Activated CD8-positive, alpha-beta memory T cell treated with anti-CD3 and anti-CD28 coated beads for 48 hours (primary cell): ENCODE data around the gene LRRC9.
"Not testable (repeated sequence)": the region's sequence is repeated elsewhere in the genome, so short reads cannot be mapped to it uniquely, and the experiment has no call there.

Source experiments
- DNase-seq, 3 experiments: peaks; one replicate each; pipeline ENCODE4 v3.0.0-alpha.2; 2020; ENCODE audit warnings: low read depth in 2 of 3, low spot score in 2 of 3

LRRC9 gene

GRCh38 chr14:59952141-59952540, 32.2 kb downstream of the LRRC9 start:
- DNase-seq, result not testable (repeated sequence)

DNA sequence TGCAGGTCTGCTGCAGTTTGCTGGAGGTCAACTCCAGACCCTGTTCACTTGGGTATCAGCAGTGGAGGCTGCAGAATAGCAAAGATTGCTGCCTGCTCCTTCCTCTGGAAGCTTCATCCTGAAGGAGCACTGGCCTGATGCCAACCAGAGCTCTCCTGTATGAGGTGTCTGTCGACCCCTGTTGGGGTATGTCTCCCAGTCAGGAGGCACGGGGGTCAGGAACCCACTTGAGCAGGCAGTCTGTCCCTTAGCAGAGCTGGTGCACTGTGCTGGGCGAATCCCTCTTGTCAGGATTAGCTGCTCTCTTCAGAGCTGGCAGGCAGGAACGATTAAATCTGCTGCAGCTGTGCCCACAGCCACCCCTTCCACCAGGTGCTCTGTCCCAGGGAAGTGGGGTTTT, 37.9 kb downstream of the LRRC9 start:
- not testable (repeated sequence) for DNase-seq

- no peak for DNase-seq
Measured at GRCh38 chr14:59959668-59960067, 39.7 kb downstream of the LRRC9 start.

DNA sequence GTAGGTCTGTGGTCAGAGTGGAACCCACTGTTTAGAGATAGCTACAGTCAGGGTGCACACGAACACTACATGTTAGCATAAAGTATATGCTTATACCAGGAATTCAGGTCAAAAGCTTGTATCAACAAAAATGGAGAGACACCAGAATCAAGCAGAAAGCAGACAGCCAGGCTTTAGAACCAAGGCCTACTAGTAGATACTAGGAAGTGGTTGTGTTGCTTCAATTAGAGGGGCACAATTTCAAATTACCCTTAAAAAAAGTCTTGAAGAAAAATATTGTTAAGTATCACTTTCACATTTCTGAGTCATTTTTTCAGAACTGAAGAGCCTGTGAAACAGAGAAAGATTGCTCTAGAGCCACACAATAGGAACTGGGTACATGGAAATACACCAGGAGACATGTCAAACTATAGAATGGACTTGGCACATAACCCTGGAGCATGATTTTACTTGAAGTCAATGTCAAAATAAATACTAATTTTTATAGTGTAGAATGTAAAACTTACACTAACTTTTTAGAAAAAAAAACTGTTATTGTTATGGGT, 41.6 kb downstream of the LRRC9 start:
- DNase-seq, result no peak

DNA sequence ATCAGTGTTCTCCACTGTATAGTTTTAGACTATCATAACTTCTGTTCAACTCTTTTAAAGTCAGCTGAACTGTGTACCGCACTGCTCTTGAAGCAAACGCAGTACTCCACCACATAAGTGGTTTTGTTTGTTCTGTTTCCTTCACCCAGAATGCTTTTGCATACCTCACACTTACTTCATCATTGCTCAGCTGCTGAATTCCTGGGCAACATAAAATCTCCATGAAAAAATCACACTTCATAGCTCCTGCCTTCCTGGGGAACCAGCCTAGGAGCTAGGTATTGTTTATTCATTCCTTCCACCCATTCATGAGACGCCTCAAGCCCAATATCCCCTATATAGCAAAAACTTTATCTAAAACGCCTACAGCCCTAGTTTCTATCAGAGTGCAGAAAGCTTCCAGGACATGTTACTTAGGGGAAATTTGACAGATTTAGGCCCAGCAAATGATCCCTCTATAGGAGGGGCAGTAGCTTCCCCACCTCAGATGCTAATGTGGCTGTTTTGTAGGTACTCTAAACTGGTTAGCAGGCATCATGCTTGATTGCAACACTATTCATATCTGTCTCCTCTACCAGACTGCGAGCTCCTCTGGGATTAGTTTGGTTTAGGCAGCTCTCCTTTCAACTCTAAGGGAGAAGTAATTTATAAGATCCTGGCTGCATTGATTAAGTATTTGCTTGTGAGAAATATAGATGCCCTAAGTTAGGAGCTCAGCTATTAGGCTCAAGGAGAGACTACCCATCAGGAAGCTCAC, 44.5 kb downstream of the LRRC9 start:
- no peak for DNase-seq

- DNase-seq, result no peak
Measured at GRCh38 chr14:59969319-59969718, 49.4 kb downstream of the LRRC9 start.

GRCh38 chr14:59981564-59981963, 61.6 kb downstream of the LRRC9 start:
- DNase-seq, result no peak

- DNase-seq, result no peak
Measured at GRCh38 chr14:59983048-59983447, 63.1 kb downstream of the LRRC9 start.

DNA sequence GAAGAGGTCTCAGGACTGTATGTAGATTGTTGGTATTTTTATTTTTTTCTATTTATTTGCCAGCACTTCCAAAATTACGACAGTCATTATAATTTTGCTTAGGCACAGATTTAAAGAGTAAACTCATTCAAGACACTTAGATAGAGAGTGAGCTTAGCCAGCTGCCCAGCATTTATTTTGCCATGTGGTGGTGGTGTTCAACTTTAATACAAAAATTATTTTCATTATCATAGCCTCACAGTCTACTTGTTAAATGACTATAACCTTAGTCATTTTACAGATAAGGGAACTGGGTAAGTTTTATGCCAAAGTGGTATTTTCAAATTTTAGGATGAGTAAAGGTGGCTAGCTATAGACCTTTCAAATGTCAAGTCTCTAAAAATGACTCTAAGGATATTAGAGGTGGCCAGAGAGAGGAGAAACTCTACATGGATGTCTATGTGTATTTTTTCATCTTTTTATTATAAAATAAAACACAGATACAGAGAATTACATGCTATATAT, 66.7 kb downstream of the LRRC9 start:
- DNase-seq, result no peak

DNA sequence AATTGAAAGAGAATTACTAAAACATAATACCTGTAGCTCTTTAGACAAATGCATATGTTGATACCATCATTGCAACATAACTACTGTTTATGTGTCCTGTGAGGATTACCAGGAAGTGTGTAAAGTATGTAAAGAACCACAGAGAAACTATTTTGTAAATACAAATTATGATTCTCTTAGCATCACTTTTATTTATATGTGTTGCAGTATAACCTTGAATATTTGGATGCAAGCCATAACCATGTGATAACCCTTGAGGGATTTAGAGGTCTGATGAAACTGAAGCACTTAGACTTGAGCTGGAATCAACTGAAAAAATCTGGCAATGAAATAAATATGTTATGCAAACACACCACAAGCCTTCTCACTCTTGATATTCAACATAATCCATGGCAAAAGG, 77.5 kb downstream of the LRRC9 start:
- no peak for DNase-seq

DNA sequence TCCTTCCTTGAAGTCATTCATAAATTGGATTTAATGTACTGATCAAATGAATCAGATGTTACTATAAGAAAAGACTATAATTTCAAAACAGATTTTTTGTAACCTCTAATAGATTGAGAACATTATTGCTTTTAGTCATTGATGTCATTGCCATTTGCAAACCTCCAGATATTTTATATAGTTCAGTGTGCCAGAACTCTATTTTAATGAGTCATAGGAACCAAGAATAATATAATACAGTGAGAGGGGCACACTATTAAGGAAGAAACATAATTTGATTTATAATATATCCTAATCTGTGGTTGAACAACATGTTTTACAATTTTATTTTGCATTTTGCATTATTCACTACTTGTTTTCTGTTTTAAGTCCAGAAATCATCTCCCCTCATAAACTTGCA, 78.0 kb downstream of the LRRC9 start:
- no peak for DNase-seq

DNA sequence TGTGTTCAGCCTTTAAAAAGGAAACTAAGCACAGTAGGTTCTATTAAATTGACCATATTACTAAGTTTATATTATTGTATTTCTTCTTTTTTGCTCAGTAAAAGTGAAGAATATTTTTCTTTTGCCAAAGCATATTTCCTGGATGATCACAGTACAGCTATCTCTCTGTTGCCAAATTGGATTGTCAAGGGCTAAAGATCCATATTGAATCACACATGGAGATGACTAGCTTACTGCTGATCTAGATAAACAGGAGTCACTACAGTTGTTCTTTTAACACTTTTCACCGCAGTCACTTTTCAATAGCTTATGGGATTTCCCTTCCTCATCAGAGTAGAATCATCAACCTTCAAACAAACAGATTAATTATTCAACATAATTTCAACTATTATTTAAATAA, 78.6 kb downstream of the LRRC9 start:
- DNase-seq, result no peak

- no peak for DNase-seq
Measured at GRCh38 chr14:60002819-60003492, 83.0 kb downstream of the LRRC9 start.

DNA sequence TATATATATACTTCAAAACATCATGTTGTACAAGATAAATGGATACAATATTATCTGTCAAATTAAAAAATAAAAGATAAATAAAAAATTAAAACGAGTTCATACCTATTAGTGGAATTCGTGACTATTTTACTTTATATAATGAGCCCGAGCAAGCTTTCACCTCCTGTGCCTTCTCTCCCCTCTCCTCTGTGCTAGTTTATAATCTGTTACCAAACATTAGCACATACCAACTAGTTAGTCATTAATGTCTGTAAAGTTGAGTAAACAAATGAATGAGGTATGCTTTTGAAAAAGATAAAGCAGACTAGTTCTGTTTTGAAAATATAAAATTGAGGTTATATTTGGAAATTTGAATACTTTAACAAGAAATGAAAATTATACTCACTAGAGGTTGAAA, 84.0 kb downstream of the LRRC9 start:
- DNase-seq, result no peak

DNA sequence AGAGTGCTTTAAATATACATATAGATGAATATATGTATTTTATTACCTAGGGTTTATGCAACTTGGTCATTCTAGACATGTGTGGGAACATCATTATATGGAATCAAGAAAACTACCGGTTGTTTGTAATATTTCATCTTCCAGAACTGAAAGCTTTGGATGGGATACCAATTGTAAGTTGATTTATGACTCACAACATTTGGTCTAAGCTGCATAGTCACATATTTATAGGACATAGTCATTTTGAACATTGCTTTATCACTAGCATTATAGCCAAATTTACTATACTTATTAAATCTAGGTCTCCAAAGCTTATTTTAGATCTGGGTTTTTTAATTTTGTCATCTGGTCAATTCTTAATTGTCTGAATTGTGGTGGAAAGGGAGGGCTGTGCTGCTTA, 88.1 kb downstream of the LRRC9 start:
- DNase-seq, result no peak

DNA sequence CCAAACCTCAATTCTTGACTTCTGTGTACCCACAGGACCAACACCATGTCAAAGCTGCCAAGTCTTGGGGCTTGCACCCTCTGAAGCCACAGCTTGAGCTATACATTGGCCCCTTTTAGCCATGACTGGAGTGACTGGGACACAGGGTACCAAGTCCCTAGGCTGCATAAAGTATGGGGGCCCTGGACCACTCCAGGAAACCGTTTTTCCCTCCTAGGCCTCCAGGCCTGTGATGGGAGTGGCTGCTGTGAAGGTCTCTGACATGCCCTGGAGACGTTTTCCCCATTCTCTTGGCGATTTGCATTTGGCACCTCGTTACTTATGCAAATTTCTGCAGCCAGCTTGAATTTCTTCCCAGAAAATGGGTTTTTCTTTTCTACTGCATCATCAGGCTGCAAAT, 90.3 kb downstream of the LRRC9 start:
- DNase-seq, result not testable (repeated sequence)

DNA sequence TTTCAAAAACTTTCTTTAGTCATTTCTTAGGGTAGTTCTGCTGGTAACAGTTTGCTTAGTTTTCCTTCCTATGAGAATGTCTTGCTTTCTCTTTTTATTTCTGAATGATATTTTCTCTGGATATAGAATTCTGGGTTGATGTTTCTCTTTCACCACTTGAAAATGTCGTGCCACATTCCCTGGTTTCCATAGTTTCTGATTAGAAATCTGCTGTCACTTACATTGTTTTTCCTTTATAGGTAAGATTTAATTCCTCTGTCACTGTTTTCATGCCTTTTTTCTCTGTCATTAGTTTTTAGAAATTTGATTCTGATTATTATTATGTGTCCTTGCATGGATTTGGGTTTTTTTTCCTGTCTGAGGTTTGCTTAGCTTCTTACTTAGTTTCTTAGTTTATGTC, 94.5 kb downstream of the LRRC9 start:
- no peak for DNase-seq

DNA sequence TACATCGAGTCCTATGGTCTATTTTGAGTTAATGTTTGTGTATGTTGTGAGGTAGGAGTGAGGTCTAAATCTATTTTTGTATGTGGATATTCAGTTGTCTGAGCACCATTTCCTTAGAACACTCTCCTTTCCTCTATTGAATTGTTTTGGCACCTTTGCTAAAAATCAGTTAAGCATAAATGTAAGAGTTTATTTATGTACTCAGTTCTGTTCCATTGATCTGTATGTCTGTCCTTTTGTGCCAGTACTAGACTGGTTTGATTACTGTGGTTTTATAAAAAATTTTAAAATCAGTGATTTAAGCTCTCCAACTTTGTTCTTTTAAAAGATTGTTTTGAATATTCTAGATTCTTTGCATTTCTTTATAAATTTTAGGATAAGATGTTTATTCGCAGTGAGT, 101.7 kb downstream of the LRRC9 start:
- no peak for DNase-seq

DNA sequence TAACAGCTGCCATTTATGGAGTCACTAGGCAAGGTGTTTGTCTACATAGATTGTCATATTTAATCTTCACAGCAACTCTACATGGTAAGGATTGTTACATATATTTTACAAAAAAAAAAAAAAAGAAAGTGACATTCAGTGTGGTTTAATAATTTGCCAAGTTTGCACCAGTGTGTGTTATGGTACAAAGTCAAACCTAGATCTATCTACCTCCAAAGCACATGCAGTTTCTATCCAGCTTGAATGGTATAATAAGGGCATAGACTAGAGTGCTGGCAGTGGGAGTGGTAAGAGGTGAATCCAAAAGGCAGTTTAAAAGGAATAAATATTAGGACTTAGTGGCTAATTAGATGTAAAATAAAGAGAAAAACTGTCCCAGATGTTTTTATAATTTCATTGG, 105.6 kb downstream of the LRRC9 start:
- no peak for DNase-seq

DNA sequence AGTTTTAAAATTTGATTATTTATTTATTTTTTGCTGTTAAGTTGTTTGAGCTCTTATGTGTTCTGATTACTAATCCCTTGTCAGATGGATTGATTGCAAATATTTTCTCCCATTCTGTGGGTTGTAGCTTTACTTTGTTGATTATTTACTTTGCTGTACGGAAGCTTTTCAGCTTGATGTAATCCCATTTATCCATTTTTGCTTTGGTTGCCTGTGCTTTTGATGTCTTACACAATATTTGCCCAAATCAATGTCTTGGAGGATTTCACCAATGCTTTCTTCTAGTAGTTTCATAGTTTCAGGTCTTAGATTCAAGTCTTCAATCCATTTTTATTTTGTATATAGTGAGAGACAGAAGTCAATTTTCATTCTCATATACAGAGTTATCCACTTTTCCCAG, 115.2 kb downstream of the LRRC9 start:
- no peak for DNase-seq

DNA sequence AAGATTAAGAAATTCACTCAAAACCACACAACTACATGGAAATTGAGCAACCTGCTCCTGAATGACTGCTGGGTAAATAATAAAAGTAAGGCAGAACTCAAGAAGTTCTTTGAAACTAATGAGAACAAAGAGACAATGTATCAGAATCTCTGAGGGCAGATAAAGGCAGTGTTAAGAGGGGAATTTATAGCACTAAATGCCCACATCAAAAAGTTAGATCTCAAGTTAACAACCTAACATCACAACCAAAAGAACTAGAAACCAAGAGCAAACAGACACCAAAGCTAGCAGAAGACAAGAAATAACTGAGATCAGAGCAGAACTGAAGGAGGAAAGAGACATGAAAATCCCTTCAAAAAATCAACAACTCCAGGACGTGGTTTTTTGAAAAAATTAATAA, 128.0 kb downstream of the LRRC9 start:
- not testable (repeated sequence) for DNase-seq

DNA sequence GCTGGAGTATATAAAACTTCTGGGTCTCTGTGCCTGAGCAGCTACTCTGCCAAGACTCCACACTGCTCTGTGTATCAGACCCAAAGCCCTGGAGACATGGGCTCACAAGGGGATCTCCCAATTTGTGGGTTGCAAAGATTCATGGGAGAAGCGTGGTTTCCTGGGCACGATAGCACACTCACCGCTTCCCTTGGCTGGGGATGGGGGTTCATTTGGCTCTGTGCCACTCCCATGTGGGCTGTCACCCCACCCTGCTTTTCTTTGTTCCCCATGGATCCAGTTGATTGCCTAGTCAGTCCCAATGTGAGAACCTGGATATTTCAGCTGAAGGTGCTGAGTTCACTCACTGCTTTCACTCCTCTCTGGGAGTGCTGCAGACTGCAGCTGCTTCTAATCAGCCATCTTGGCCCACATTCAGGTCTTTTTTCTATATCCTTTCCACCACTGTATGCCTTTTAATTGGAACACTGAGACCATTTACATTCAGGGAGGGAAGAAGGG, 131.8 kb downstream of the LRRC9 start:
- DNase-seq, result no peak
